Cardiac septum (tissue), 1 donor: ENCODE data around the gene LRP1. TPM values are rescaled to one million over a fixed set of nuclear protein-coding genes. Genes with fewer than 3 reads are reported as not detected.
A peak's percentile ranks its signal among the peaks of the same experiment; 100 is the strongest.
"Not testable (repeated sequence)": the region's sequence is repeated elsewhere in the genome, so short reads cannot be mapped to it uniquely, and the experiment has no call there.

Experiments used
- DNase-seq: peaks from one replicate; pipeline ENCODE4 v3.0.0-alpha.2; 2020; ENCODE audit warnings: low spot score
- intact Hi-C: fragments of 100-400 bp; cut with DNase I; formaldehyde crosslinking; loops from one replicate; pipeline ENCODE4 v1.14.0; 2022
- total RNA-seq: library from RNA; stranded (reverse); fragmentation: NEBNext Ultra II Directional; extraction: Animal tissue kit (Norgen Biotek cat#: 25700); gene quantifications from one replicate; pipeline ENCODE4 v1.2.1, GENCODE V29; 2021
- donor health status: DM: no; HTN: no; CAD: no.

The LRP1 gene
- total RNA-seq, 1 donor from 2014 or later, result 103 TPM

GRCh38 chr12:57109207-57110103 lies 18.8 kb upstream of the LRP1 start:
- intact Hi-C loops, result loop anchor here (5.0 kb wide), 1 partner anchor 102 kb away; the partner anchor contains the start of gene ZBTB39
- no peak for DNase-seq

GRCh38 chr12:57110104-57111030 lies 17.9 kb upstream of the LRP1 start:
- intact Hi-C loops, result loop anchor here (1.0 to 5.0 kb wide), 2 partner anchors 22 to 103 kb away; partner anchors contain the start of gene ZBTB39
- DNase-seq, result peak; percentile 88

- DNase-seq, result peak; percentile 92
- intact Hi-C loops, result loop anchor here (1.0 to 5.0 kb wide), 2 partner anchors 23 to 104 kb away; partner anchors contain the start of gene ZBTB39
These were observed 17.1 kb upstream of the LRP1 start, which contains the start of gene STAT6 for GRCh38 chr12:57111031-57111734. TSS of gene STAT6 (minus strand) at chr12:57111362. CDS start at chr12:57108278, 3,084 bp downstream.

GRCh38 chr12:57112492-57113294 lies 15.6 kb upstream of the LRP1 start:
- no peak for DNase-seq
- intact Hi-C loops, result loop anchor here (1.0 to 5.0 kb wide), 2 partner anchors 43 to 105 kb away; partner anchors contain the start of gene ZBTB39

DNA sequence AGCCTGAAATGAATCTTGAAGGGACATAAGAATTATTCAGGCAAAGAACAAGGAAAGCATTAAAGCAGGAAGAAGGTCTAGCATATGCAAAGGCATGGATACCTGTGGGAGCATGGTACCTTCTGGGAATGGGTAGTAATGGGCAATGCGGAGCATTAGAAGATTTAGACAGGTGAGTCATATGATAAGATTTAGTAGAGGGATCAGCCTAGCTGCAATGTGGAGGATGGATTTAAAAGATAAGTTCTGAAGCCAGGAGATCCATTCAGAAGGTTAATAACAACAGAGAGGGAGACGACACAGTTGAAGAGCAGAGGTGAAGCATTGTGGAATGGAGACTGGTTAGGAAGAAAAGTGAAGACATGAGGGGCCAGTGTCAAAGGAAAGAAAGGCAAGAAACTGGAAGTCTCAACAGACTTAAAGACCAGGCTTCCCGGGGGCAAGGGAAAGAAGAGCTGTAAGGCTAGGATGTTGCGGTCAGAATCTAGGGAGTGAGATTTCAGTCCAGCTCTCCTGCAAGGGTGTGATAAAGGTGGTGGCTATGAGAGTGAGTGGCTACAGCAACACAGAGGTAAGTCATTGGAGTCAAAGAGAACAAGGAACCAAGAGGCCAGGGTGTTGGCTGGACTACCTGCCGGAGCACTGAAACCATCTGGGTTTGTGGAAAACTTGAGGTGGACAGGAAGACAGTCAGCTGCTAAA lies 11.6 kb upstream of the LRP1 start:
- intact Hi-C loops, result no loop called here
- DNase-seq, result no peak

- intact Hi-C loops, result no loop called here
- no peak for DNase-seq
These were observed 9.5 kb upstream of the LRP1 start for GRCh38 chr12:57118711-57119271.

- intact Hi-C loops, result no loop called here
- no peak for DNase-seq
These were observed 8.8 kb upstream of the LRP1 start for GRCh38 chr12:57119294-57120085.

- DNase-seq, intact Hi-C loops: not testable (repeated sequence)
These were observed 7.6 kb upstream of the LRP1 start for GRCh38 chr12:57120718-57121117.

DNA sequence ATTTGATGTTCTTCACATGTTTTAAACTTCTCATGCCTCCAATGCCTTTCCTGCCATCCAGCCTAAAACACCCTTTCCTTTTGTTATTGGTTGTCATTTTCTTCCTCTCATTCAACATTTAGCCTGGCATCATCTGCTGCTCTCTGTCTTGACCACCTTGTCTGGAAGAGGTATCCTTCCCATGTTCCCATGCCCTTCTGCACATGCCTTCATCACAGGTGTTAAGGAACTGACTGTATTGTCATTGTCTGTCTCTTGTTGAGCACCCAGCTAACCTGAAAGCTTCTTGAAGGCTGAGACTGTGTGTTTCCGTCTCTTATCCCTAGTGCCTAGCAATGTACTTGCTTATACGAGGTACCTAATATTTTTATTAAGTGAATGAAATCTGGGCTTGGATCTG lies 4.5 kb upstream of the LRP1 start:
- no peak for DNase-seq
- intact Hi-C loops, result loop anchor here (1.0 to 2.0 kb wide), 2 partner anchors 51 to 59 kb away; no protein-coding TSS in a partner anchor

DNA sequence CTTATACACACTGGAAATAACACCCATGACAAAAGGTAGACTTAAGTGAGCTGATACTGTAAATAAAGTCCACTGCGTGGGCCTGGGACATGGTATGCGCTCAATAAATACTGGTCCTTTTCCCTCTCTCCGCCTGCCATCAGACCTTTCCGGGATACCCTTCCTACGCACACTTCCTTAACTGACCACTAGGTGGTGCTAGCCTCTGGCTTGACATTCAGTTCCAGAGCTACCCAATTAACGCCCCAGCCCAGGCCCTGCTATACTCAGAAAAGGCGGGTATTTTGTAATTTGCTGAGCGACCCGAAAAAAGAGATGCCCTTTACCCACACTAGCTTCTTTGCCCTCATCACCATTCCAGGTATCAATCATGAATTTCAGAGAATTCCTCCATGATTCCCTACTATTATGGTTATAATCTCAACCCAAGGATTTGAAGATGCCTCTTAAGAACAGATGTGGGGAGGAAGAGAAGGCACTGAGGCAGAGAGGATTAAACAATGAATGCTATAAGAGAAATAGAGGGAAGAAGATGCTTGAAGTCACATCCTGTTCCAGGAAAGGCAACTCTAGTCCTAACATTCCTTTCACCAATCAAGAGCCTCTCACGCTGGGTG lies 3.9 kb upstream of the LRP1 start:
- intact Hi-C loops, result loop anchor here (1.0 to 2.0 kb wide), 2 partner anchors 50 to 59 kb away; no protein-coding TSS in a partner anchor
- no peak for DNase-seq

GRCh38 chr12:57126061-57126460 lies 2.2 kb upstream of the LRP1 start:
- intact Hi-C loops, result loop anchor here (2.0 kb wide), 1 partner anchor 27 kb away; no protein-coding TSS in a partner anchor
- DNase-seq, result no peak

GRCh38 chr12:57126561-57126960 lies 1.7 kb upstream of the LRP1 start:
- DNase-seq, result no peak
- intact Hi-C loops, result loop anchor here (2.0 kb wide), 1 partner anchor 26 kb away; no protein-coding TSS in a partner anchor

DNA sequence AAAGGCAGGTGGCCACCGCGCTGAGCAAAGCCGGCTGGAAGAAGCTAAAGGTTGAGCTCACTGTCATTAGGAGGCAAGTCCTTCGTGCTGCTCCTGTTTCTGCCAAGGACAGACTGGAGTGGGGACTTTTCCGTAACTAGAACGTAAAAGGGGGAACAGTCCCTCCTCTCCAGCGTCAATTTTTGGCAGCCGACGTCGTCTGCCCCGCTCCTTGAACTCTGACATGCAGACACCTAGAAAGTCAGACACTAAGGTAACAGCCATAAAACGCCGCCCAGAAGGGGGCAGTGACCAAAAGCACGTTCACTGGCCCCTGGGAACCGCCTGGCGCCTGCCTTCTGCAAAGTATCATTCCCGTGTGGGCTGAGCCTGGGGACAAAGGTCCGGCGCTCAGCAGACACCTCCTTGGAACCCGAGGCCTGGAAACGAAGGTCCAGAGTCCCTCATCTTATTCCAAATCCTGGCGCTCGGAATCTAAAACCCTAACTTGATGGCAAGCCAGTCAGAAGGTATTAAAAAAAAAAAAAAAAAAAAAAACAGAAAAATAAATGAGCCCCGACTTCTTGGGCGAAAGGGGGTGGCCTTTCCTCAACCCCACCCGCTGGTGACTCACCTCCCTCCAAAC lies 1.1 kb upstream of the LRP1 start:
- intact Hi-C loops, result loop anchor here (2.0 kb wide), 1 partner anchor 26 kb away; no protein-coding TSS in a partner anchor
- DNase-seq, result no peak

GRCh38 chr12:57128519-57129247 lies 400 bp downstream of the LRP1 start:
- DNase-seq, result no peak
- intact Hi-C loops, result no loop called here

GRCh38 chr12:57129321-57129842 lies 1.1 kb downstream of the LRP1 start:
- intact Hi-C loops, result no loop called here
- DNase-seq, result no peak
